ENCODE measurements around the gene UNC50.

DNA sequence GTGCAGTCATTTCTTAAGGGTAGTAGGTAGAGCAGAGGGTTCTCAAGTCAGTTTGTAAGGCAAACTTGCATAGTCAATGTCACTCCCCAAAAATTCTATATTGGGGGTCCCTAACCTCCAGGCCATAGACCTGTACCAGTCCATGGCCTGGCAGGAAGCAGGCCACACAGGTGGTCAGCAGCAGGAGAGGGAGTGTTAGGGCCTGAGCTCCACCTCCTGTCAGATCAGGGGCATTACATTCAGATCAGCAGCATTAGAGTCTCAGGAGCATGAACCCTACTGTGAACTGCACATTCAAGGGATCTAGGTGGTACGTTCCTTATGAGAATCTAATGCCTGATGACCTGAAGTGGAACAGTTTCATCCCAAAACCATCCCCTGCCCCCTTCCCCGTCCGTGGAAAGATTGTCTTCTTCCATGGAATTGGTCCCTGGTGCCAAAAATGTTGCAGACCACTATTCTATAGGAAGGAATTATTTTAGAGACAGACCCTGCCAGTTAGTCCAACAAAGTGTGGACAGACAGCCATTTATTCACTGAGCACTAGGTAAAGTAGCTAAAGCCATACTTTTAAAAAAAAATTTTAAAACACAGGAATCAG lies 6.8 kb upstream of the UNC50 start:
- TF ChIP-seq, protein P1, sequence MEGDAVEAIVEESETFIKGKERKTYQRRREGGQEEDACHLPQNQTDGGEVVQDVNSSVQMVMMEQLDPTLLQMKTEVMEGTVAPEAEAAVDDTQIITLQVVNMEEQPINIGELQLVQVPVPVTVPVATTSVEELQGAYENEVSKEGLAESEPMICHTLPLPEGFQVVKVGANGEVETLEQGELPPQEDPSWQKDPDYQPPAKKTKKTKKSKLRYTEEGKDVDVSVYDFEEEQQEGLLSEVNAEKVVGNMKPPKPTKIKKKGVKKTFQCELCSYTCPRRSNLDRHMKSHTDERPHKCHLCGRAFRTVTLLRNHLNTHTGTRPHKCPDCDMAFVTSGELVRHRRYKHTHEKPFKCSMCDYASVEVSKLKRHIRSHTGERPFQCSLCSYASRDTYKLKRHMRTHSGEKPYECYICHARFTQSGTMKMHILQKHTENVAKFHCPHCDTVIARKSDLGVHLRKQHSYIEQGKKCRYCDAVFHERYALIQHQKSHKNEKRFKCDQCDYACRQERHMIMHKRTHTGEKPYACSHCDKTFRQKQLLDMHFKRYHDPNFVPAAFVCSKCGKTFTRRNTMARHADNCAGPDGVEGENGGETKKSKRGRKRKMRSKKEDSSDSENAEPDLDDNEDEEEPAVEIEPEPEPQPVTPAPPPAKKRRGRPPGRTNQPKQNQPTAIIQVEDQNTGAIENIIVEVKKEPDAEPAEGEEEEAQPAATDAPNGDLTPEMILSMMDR (IDR thresholded peaks at IDR 0.05; ENCODE audit: low read length): peak; percentile 61
- TF ChIP-seq EZH2 (optimal IDR thresholded peaks at IDR 0.05; ENCODE audit: low read depth, low read length) (no peak), EZH2phosphoT487 (IDR thresholded peaks at IDR 0.05; ENCODE audit: low read length) (no peak)
